Testis (tissue), 2 donors: ENCODE measurements around the gene HSH2D.

Experiments
- POLR2A ChIP-seq: fragments of 450-650 bp; IDR thresholded peaks from one replicate; pipeline ENCODE4 v1.6.1; 2017; ENCODE audit warnings: antibody characterized with exemption, mild to moderate bottlenecking, moderate library complexity
- TF ChIP-seq, protein P1 (sequence below), 3 experiments: fragments of 450-650 bp in 2 of 3; fragments of 200-600 bp in 1 of 3; sonication (generic) in 1 of 3; IDR thresholded peaks; one replicate each; pipeline ENCODE4 v1.5.1; 2016 to 2019; ENCODE audit warnings: antibody characterized with exemption in 3 of 3, mild to moderate bottlenecking in 2 of 3, moderate library complexity in 1 of 3

DNA sequence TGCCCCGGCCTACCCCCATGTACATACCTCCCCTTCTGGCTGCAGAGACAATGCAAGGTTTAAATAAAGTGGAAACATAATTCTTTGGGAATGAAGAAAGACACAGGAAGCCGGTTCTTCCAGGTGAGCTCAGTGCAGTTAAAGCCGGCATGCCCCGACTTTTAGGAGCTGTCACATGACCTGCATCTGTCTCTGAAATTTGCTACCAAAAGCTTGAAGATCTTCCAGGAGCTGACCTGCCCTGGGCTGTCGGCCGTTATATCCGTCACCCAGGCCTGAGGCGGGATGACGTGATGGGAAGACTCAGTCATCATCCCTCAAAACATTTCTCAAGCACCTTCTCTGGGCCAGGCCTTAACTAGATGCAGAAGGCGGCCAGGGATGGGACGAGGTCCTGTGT is 21.5 kb upstream of the HSH2D start:
- TF ChIP-seq, protein P1, sequence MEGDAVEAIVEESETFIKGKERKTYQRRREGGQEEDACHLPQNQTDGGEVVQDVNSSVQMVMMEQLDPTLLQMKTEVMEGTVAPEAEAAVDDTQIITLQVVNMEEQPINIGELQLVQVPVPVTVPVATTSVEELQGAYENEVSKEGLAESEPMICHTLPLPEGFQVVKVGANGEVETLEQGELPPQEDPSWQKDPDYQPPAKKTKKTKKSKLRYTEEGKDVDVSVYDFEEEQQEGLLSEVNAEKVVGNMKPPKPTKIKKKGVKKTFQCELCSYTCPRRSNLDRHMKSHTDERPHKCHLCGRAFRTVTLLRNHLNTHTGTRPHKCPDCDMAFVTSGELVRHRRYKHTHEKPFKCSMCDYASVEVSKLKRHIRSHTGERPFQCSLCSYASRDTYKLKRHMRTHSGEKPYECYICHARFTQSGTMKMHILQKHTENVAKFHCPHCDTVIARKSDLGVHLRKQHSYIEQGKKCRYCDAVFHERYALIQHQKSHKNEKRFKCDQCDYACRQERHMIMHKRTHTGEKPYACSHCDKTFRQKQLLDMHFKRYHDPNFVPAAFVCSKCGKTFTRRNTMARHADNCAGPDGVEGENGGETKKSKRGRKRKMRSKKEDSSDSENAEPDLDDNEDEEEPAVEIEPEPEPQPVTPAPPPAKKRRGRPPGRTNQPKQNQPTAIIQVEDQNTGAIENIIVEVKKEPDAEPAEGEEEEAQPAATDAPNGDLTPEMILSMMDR (IDR thresholded peaks at IDR 0.05), result no peak
- no peak for TF ChIP-seq POLR2A
